ENCODE measurements around the gene DIO2.

DNA sequence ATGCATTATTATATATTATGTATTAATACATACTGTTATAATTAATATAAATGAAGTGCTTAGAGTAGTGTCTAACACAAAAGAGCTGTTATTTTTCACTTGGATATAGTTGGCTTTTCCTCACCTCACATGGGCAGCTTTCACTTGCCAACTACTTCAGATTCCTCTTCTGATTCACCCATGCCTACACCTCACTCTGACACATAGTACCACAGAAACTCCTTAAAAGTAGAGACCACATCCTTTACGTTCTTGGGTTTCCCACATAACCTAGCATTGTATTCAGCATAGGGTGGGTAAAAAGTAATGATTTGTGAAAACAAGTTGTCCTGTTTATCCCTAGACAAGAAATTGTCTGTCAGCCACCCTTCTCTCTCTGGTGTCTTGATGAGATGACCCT is 61.0 kb downstream of the DIO2 start:
- TF ChIP-seq CTCF (IDR thresholded peaks at IDR 0.05; ENCODE audit: borderline replicate concordance, extremely low read depth, low read length, poor library complexity, severe bottlenecking) (no peak), EZH2 (IDR thresholded peaks at IDR 0.05; ENCODE audit: borderline replicate concordance, low read depth, low read length, severe bottlenecking) (no peak)

Measured in DND-41 (cell line).